Effector memory CD8-positive, alpha-beta T cell (primary cell): ENCODE results near the gene TFEB.

Source experiments
- ATAC-seq: fragments of 150-1000 bp; cut with Tn5 transposase; replicated peaks from 2 replicates; pipeline ENCODE4 v1.10.0; 2021; ENCODE audit warnings: mild to moderate bottlenecking, moderate library complexity
- DNase-seq, 3 experiments: peaks; one replicate each; pipeline ENCODE4 v3.0.0; 2021
- H3K27ac Mint-ChIP-seq, 2 donors: one replicate each; pipeline ENCODE4 v1.8.0; 2022; ENCODE audit warnings: mild to moderate bottlenecking in 2 of 2, mixed read lengths in 2 of 2, moderate library complexity in 2 of 2
- H3K27me3 Mint-ChIP-seq, 2 donors: one replicate each; pipeline ENCODE4 v1.8.0; 2022; ENCODE audit warnings: mixed read lengths in 2 of 2
- H3K36me3 Mint-ChIP-seq: one replicate; pipeline ENCODE4 v1.8.0; 2022; ENCODE audit warnings: mild to moderate bottlenecking, moderate library complexity, mixed read lengths; ENCODE audit not compliant: insufficient read depth
- H3K4me1 Mint-ChIP-seq, 2 donors: one replicate each; pipeline ENCODE4 v1.8.0; 2022; ENCODE audit warnings: low read depth in 2 of 2, mixed read lengths in 2 of 2
- H3K4me3 Mint-ChIP-seq, 2 donors: one replicate each; pipeline ENCODE4 v1.8.0; 2022; ENCODE audit warnings: mild to moderate bottlenecking in 2 of 2, mixed read lengths in 2 of 2, moderate library complexity in 2 of 2
- H3K9me3 Mint-ChIP-seq, 2 donors: one replicate each; pipeline ENCODE4 v1.8.0; 2022; ENCODE audit warnings: mixed read lengths in 2 of 2
- total RNA-seq, 9 experiments: gene quantifications; one replicate each; lab custom pipeline; 2026; lab: John Stamatoyannopoulos, UW

Gene TFEB
- 12.3 to 38.5 (median 21.3) reads per million in 9 experiments for total RNA-seq

DNA sequence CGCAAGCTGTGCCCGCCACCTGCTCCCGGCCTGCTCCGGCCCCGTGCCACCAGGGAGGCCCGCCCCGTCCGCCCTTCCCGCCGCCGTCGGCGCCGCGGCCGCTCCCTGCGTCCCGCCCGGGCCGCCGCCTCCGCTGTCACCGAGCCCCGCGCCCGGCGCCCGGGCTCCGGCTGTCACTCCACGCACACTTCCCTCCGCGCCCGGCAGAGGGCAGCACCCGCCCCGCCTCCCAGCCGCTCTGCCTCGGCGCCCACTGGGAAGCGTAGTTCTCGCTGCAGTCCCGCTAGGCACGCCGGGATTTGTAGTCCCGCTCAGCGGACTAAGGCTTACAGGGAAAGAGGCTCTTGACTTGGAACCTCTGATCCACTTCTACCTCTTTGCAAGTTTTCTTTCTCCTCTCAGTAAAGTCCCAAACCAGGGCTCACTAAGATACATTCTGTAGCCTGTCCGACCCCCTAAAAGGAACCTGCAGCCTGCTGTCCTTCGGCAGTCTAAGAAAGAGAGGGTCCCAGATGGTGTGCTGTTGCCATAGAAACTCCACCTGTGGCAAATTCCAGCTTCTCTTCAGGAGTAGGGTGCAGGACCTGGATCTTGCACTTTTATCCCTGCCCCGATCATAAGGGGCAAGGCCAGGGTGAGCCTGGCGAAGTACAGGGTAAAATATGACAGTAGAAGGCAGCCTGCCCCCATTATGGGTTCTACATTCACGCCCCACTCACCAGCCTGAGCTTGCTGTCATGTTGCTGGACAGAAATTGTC, at the start of gene TFEB:
TSS of gene TFEB (minus strand) at position 182 of the 759 bp plus-strand sequence. CDS start 44,395 bp downstream, outside the sequence.
- peaks cover 27% of the 10 kb centered on the region for H3K36me3 Mint-ChIP-seq
- DNase-seq (peak; percentile 89 to 94 (median 94)), ATAC-seq (peak; percentile 54)
- H3K27me3 Mint-ChIP-seq: peaks cover 0 to 5% of the 10 kb centered on the region in 2 donors
- H3K27ac Mint-ChIP-seq: peak within 1 kb of the TSS; percentile 70 to 82
- H3K4me3 Mint-ChIP-seq: peak within 1 kb of the TSS; percentile 49 to 59
- H3K4me1 Mint-ChIP-seq: peaks cover 21 to 26% of the 10 kb centered on the region in 2 donors
- no peaks in the 10 kb centered on the region for H3K9me3 Mint-ChIP-seq

DNA sequence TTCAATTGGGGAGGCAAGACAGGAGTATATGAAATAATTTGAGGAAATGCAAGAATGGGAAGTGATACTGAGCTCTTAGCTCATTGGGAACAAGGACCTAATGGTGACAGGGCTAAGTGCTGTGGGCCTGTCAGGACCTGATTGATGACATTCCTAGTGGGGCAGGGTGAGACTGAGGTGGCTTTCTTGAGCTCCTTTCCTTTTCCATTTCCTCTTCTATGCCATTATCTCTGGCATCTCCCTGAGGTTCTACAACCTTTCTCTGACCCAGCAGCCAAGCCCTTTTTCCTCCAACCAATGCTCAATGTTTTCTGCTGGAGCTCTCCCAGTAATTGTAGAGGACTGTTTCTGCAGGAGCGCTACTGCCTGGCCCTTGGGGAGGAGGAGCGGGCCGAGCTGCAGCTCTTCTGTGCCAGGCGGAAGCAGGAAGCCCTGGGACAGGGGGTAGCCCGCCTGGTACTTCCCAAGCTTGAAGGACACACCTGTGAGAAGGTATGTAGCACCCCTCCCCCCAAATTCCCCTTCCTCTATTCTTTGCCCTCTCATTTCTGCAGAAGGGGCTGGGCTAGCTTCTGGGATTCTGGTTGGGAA, 49.3 kb upstream of the TFEB start:
- no peaks in the 10 kb centered on the region for H3K9me3 Mint-ChIP-seq
- no peak overlapping the region for H3K27ac Mint-ChIP-seq
- peak overlapping the region in 1 of 2 donors; percentile 25 for H3K4me3 Mint-ChIP-seq
- DNase-seq (no peak), ATAC-seq (no peak)
- H3K4me1 Mint-ChIP-seq: peaks cover 8 to 10% of the 10 kb centered on the region in 2 donors
- peaks cover 0 to 8% of the 10 kb centered on the region in 2 donors for H3K27me3 Mint-ChIP-seq
- H3K36me3 Mint-ChIP-seq: peaks cover 28% of the 10 kb centered on the region

DNA sequence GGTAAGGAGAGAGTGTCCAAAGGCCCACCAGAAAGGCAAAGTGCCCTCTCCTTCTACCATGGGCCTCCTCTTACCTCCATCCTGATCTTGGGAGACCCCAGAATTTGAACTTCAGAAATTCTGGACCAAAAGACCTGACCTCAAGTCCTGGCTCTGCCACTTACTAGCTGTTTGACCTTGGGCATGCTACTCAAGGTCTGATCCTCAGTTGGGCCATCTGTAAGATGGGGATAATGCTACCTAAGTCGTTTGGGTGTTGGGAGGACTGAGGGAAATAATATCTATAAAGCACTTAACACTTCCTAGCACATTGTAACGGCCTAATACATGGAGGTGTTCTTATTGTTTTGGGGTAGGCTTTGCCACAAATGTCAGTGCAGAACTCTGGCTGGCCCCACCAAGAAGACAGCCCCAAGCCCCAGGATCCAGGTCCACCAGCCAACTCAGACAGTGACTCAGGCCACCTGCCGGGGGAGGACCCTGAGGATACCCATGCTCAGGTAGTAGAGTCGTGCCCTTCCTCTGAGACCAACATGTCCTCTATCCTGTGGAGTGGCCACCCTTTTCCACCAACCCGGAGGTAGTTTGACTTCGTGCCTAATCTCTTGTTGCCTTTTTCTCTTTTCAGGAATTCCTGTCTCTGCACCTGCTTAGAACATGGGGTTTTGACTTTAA, 47.8 kb upstream of the TFEB start:
- H3K9me3 Mint-ChIP-seq: no peaks in the 10 kb centered on the region
- peaks cover 0 to 8% of the 10 kb centered on the region in 2 donors for H3K27me3 Mint-ChIP-seq
- no peak overlapping the region for H3K4me3 Mint-ChIP-seq
- H3K36me3 Mint-ChIP-seq: peaks cover 18% of the 10 kb centered on the region
- H3K27ac Mint-ChIP-seq: peak overlapping the region in 1 of 2 donors; percentile 24
- H3K4me1 Mint-ChIP-seq: peaks cover 13 to 16% of the 10 kb centered on the region in 2 donors
- DNase-seq (no peak), ATAC-seq (no peak)

DNA sequence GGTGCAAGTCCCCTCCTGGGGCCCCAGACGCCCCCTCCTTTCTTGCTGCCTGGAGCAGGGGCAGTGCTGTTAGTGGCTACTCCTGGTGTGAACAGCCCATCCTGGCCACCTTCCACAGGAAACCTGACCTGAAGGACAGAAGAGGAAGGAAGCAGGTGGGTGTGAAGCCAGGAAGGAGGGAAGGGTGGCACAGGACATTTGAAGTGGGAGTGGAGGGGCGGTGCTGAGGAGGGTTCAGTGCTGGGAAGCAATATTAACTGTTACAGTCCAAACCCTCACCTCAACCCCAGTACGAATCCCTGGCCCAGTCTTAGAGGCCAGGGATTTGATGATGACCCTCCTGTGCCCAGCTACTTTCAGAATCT, 45.9 kb upstream of the TFEB start:
- ATAC-seq (no peak), DNase-seq (no peak)
- Mint-ChIP-seq H3K4me3 (peak overlapping the region; percentile 56 to 63), H3K27me3 (peaks cover 0 to 8% of the 10 kb centered on the region in 2 donors), H3K9me3 (no peaks in the 10 kb centered on the region), H3K4me1 (peaks cover 13 to 16% of the 10 kb centered on the region in 2 donors), H3K36me3 (peaks cover 3% of the 10 kb centered on the region), H3K27ac (no peak overlapping the region)

DNA sequence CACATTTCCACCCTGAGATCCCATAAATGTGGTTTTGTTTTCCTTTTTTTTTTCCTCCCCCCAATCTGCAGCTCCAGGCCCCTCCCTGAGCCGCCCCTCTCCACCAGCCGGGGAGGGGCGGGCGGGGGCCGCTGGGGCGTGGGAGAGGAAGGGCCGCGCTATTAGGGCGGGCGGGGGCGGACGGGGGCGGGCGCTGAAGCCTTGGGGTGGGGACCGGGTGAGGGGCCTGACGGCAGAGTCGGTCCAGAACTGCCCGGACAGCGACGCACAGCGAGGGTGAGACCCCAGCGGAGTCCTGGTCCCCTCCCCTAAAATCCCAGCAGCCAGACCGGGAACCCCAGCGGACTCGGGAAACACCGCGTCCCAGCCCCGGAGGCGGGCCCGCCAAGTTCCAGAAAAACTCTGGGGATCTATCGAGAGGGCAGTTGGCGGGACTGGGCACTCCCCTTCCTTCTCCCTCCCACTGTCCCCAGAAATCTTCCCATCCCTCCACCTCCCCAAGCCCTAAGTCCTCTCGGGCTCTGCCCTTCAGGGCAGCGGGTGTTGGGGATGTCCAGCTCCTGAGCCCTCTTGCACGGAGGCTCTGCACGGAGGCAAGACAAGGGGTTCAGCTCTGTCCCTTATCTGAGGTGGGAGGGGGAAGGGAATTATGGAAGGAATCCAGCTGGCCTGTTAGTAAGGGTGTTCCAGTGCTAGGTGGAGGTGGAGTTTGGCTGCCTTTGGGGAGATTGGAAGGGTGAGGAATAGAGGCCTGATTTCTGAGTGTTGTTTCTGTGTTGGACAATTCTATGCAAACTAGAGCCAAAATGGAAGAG, 45.4 kb upstream of the TFEB start, which contains the start of gene PRICKLE4:
TSS of gene PRICKLE4 (plus strand) at position 232 of the 815 bp plus-strand sequence. CDS start 2,692 bp downstream, outside the sequence.
- no peaks in the 10 kb centered on the region for H3K9me3 Mint-ChIP-seq
- H3K27me3 Mint-ChIP-seq: peaks cover 0 to 8% of the 10 kb centered on the region in 2 donors
- peaks cover 3% of the 10 kb centered on the region for H3K36me3 Mint-ChIP-seq
- H3K4me3 Mint-ChIP-seq: peak within 1 kb of the TSS; percentile 88 to 89
- DNase-seq (no peak), ATAC-seq (no peak)
- H3K27ac Mint-ChIP-seq: peak within 1 kb of the TSS; percentile 63 to 86
- peaks cover 13 to 16% of the 10 kb centered on the region in 2 donors for H3K4me1 Mint-ChIP-seq

DNA sequence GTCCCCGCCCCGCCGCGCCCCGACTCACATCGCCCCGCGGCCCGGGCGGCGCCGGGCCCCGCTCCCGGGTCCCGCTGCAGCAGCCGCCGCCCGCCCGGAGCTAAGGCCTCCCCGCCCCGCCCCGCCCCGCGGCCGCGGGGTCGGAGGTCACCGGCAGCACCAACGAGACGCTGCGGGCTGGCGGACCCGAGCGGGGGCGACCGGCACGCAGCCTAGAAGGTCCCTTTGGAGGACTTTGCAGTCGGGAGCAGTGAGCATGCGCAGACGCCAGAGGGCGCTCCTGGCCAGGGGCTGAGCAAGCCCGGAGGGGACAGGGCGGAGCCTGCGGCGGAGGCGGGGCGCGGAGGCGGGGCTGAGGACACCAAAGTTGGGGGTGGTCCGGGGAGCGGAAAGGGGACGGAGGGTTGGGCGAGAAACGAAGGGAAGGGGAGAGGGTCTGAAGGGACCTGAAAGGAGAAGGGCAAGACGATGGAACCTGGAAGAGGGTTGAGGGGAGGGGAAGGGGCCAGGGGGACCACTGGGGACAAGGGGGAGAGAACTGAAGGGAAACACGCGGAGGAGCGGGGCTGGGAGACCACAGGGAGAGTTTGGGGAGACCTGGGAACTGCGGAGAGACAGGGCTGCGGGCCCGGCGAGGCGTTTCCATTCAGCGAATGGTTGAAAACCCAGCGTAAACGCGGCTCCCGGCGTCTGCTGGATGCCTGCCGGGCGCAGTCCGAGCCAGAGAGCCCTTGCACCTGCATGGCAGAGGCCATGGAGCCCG, 44.6 kb upstream of the TFEB start, which contains the start of gene FRS3:
TSS of gene FRS3 (minus strand) at position 113 of the 763 bp plus-strand sequence. CDS start 2,913 bp downstream, outside the sequence.
- peaks cover 3% of the 10 kb centered on the region for H3K36me3 Mint-ChIP-seq
- peak within 1 kb of the TSS; percentile 63 to 86 for H3K27ac Mint-ChIP-seq
- ATAC-seq: peak; percentile 95

DNA sequence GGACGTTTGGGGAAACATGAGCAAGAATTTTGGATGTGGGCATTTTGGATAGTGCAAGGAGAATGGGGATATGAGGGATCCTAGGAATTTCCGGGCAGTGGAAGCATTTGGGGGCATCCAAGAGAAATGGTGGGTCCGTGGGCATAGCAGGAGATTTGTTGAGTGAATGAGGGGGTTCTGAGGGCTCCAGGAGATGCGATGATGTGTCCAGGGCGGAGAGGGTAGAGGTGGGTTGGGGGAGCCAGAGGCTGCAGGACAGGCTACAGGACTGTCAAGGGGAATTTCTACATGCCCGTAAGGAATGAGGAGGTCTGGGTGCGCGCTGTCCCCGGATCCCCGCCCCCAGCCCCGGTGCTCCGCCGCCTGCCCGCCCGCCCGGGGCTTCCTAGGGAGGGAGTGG, 43.9 kb upstream of the TFEB start:
- no peaks in the 10 kb centered on the region for H3K9me3 Mint-ChIP-seq
- peaks cover 3% of the 10 kb centered on the region for H3K36me3 Mint-ChIP-seq
- ATAC-seq: no peak
- peak overlapping the region; percentile 63 to 86 for H3K27ac Mint-ChIP-seq
- peaks cover 0 to 8% of the 10 kb centered on the region in 2 donors for H3K27me3 Mint-ChIP-seq
- DNase-seq: no peak
- peaks cover 13 to 16% of the 10 kb centered on the region in 2 donors for H3K4me1 Mint-ChIP-seq
- peak overlapping the region; percentile 85 to 88 for H3K4me3 Mint-ChIP-seq

More for the DNA sequence above, 44.6 kb upstream of the TFEB start, which contains the start of gene FRS3:
- peaks cover 13 to 16% of the 10 kb centered on the region in 2 donors for H3K4me1 Mint-ChIP-seq
- H3K9me3 Mint-ChIP-seq: no peaks in the 10 kb centered on the region
- peak; percentile 98 to 99 (median 99) for DNase-seq
- H3K4me3 Mint-ChIP-seq: peak within 1 kb of the TSS; percentile 88 to 89
- peaks cover 0 to 8% of the 10 kb centered on the region in 2 donors for H3K27me3 Mint-ChIP-seq

DNA sequence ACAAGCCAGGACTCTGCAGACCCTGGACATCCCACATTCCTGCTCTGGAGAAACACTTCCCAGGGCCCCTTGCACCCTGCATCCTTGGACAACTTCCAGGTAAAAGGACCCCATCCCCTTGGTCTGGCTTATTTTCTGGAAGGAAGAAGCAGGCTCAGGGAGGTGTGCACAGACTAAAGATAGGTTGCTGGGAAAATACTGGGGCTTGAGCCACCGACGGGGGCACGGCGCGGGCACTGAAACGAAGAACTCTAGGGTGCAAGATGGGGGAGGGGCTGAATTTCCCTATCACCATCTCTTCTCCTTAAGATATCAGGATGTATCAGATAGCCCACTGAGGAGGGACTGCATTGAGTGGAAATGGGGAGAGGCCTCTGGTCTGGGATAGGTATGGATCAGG, 43.5 kb upstream of the TFEB start:
- H3K27me3 Mint-ChIP-seq: peaks cover 0 to 8% of the 10 kb centered on the region in 2 donors
- peaks cover 13 to 16% of the 10 kb centered on the region in 2 donors for H3K4me1 Mint-ChIP-seq
- no peak for ATAC-seq
- DNase-seq: no peak
- H3K36me3 Mint-ChIP-seq: peaks cover 3% of the 10 kb centered on the region
- H3K4me3 Mint-ChIP-seq: peak overlapping the region; percentile 85 to 88
- peak overlapping the region; percentile 63 to 86 for H3K27ac Mint-ChIP-seq
- H3K9me3 Mint-ChIP-seq: no peaks in the 10 kb centered on the region

DNA sequence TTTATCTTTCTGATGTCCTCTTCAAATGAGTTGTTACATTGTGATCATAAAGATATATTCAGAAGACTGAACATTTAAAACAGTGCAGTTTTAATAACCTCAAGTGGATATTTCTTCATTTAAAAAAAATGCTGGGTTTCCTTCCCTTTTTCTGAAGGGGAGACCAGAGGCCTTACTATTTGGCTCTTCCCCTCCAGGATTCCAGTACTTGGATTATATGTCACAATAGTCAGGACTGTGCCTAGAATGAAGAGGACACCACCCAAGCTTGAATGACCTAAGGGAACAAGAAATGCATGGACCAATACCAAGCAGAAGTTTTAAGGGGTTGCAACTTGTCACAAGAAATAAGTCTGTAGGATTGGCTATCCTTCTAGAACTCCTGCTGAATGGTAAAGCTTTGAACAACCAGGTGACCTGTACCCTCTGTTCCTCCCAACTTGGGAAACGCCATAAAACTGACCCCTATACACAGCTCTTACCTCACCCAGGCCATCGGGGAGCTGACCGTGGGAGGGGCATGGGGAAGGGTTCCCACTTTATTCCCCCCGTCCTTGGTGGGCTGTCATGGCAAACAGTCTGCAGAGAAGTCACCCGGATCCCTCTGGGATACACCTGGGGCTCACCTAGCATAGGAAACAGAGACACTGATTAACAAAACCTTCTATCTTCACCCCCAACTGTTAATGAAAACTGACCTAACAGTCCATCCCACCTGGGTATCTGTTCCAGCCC, 42.3 kb upstream of the TFEB start:
- ATAC-seq (no peak), DNase-seq (no peak)
- no peak overlapping the region for H3K27ac Mint-ChIP-seq
- H3K27me3 Mint-ChIP-seq: peaks cover 0 to 8% of the 10 kb centered on the region in 2 donors
- H3K4me1 Mint-ChIP-seq: peaks cover 13 to 16% of the 10 kb centered on the region in 2 donors
- H3K4me3 Mint-ChIP-seq: peak overlapping the region in 1 of 2 donors; percentile 88
- H3K9me3 Mint-ChIP-seq: no peaks in the 10 kb centered on the region
- peaks cover 6% of the 10 kb centered on the region for H3K36me3 Mint-ChIP-seq

DNA sequence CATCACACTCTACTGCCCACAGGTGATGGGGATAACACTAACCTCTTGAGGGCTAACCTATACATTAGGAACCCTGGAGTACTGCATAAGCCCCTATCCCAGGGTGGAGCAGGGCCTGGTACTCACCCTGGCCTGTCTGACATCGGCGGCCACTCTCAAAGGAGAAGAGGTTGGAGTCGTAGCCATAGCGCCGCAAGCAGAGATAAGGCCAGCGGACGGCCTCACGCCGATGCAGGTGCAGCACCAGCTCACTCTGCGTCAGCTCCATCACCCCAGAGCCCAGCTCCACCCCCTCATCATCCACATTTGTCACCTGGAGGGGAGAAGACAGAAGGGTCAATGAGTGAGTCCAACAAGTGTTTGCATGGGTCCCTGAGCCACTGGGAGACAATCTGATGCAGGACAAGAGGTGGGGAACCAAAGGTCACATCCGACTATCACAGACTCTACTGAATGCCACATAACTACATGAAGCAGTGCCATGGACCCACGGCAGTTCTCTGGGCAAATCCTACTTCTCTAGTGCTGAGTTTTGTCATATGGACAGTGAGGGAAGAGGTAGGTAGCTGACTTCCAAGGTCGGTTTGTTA, 40.0 kb upstream of the TFEB start:
- Mint-ChIP-seq H3K27ac (no peak overlapping the region), H3K9me3 (no peaks in the 10 kb centered on the region), H3K4me1 (peaks cover 8 to 11% of the 10 kb centered on the region in 2 donors), H3K36me3 (peaks cover 6% of the 10 kb centered on the region), H3K4me3 (no peak overlapping the region), H3K27me3 (no peaks in the 10 kb centered on the region)
- ATAC-seq (no peak), DNase-seq (no peak)

DNA sequence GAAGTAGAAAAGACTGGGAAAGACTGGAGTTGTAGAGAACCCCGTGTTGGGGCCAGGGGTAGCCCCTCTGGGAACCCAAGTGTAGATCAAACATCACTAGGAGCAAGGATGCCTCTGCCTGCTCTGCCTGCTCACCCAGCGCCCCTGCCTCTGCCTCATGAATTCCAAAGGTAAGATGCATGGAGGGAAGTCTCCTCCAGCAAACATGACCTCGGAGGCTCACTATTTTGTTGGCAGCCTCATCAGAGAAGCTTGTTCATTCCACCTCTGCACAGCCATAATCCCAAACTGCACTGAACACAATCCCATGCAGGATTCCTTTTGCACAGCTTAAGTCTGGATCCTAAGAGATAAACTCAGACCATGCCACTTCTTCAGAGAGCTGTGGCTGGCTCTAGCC, 39.4 kb upstream of the TFEB start:
- Mint-ChIP-seq H3K27ac (no peak overlapping the region), H3K27me3 (no peaks in the 10 kb centered on the region), H3K4me1 (peaks cover 6 to 8% of the 10 kb centered on the region in 2 donors), H3K36me3 (peaks cover 6% of the 10 kb centered on the region), H3K9me3 (no peaks in the 10 kb centered on the region), H3K4me3 (no peak overlapping the region)
- no peak for ATAC-seq
- no peak for DNase-seq
